Nephron progenitor cell (in vitro differentiated cells): ENCODE data around the gene ZFP36L1.

ENCODE experiments used
- DNase-seq: peaks from one replicate; pipeline ENCODE4 v3.0.0; 2021
- H3K27ac Mint-ChIP-seq: 2 replicates; pipeline ENCODE4 v1.8.0; 2021; ENCODE audit warnings: mild to moderate bottlenecking, moderate library complexity, mixed read lengths
- H3K27me3 Mint-ChIP-seq: 2 replicates; pipeline ENCODE4 v1.8.0; 2021; ENCODE audit warnings: mild to moderate bottlenecking, low read depth, mixed read lengths; ENCODE audit not compliant: poor library complexity
- H3K36me3 Mint-ChIP-seq: 2 replicates; pipeline ENCODE4 v1.8.0; 2021; ENCODE audit warnings: low read depth, mixed read lengths
- H3K4me1 Mint-ChIP-seq: 2 replicates; pipeline ENCODE4 v1.8.0; 2021; ENCODE audit warnings: mixed read lengths
- H3K4me3 Mint-ChIP-seq: 2 replicates; pipeline ENCODE4 v1.8.0; 2021; ENCODE audit warnings: mild to moderate bottlenecking, moderate library complexity, mixed read lengths
- H3K9me3 Mint-ChIP-seq: 2 replicates; pipeline ENCODE4 v1.8.0; 2021; ENCODE audit warnings: mild to moderate bottlenecking, moderate library complexity, mixed read lengths
- TF ChIP-seq, protein P1 (sequence below): fragments of 200-600 bp; sonication (generic); IDR thresholded peaks from 2 replicates; pipeline ENCODE4 v1.5.0; 2021; ENCODE audit warnings: antibody characterized with exemption

ZFP36L1 gene

GRCh38 chr14:68794130-68794850 is 1.4 kb upstream of the ZFP36L1 start:
- Mint-ChIP-seq H3K36me3 (peaks cover 38% of the 10 kb centered on the region), H3K27me3 (peaks cover 6% of the 10 kb centered on the region), H3K4me3 (peak overlapping the region; percentile 98), H3K9me3 (peaks cover 5% of the 10 kb centered on the region), H3K27ac (peak overlapping the region; percentile 100), H3K4me1 (peaks cover 51% of the 10 kb centered on the region)
- DNase-seq, result peak; percentile 54
- TF ChIP-seq, protein P1, sequence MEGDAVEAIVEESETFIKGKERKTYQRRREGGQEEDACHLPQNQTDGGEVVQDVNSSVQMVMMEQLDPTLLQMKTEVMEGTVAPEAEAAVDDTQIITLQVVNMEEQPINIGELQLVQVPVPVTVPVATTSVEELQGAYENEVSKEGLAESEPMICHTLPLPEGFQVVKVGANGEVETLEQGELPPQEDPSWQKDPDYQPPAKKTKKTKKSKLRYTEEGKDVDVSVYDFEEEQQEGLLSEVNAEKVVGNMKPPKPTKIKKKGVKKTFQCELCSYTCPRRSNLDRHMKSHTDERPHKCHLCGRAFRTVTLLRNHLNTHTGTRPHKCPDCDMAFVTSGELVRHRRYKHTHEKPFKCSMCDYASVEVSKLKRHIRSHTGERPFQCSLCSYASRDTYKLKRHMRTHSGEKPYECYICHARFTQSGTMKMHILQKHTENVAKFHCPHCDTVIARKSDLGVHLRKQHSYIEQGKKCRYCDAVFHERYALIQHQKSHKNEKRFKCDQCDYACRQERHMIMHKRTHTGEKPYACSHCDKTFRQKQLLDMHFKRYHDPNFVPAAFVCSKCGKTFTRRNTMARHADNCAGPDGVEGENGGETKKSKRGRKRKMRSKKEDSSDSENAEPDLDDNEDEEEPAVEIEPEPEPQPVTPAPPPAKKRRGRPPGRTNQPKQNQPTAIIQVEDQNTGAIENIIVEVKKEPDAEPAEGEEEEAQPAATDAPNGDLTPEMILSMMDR, result no peak

GRCh38 chr14:68793734-68794129 is 865 bp upstream of the ZFP36L1 start:
- peaks cover 1% of the 10 kb centered on the region for H3K9me3 Mint-ChIP-seq
- peaks cover 39% of the 10 kb centered on the region for H3K36me3 Mint-ChIP-seq
- H3K27ac Mint-ChIP-seq, result peak overlapping the region; percentile 100
- DNase-seq, result no peak
- peak overlapping the region; percentile 98 for H3K4me3 Mint-ChIP-seq
- TF ChIP-seq, protein P1, result no peak
- peaks cover 6% of the 10 kb centered on the region for H3K27me3 Mint-ChIP-seq
- H3K4me1 Mint-ChIP-seq, result peaks cover 57% of the 10 kb centered on the region

GRCh38 chr14:68792678-68792978 is 239 bp downstream of the ZFP36L1 start:
- no peak for DNase-seq
- Mint-ChIP-seq H3K9me3 (no peaks in the 10 kb centered on the region), H3K4me1 (peaks cover 63% of the 10 kb centered on the region), H3K4me3 (peak overlapping the region; percentile 98), H3K36me3 (peaks cover 49% of the 10 kb centered on the region), H3K27me3 (peaks cover 6% of the 10 kb centered on the region), H3K27ac (peak overlapping the region; percentile 100)
- TF ChIP-seq, protein P1, result no peak

- Mint-ChIP-seq H3K27me3 (peaks cover 6% of the 10 kb centered on the region), H3K4me1 (peaks cover 63% of the 10 kb centered on the region), H3K4me3 (peak overlapping the region; percentile 98), H3K36me3 (peaks cover 54% of the 10 kb centered on the region), H3K27ac (peak overlapping the region; percentile 100), H3K9me3 (no peaks in the 10 kb centered on the region)
- no peak for DNase-seq
- TF ChIP-seq, protein P1, result no peak
Observed at GRCh38 chr14:68791902-68792677, 777 bp downstream of the ZFP36L1 start.

GRCh38 chr14:68791078-68791901 is 1.6 kb downstream of the ZFP36L1 start:
- Mint-ChIP-seq H3K36me3 (peaks cover 57% of the 10 kb centered on the region), H3K27me3 (peaks cover 6% of the 10 kb centered on the region), H3K9me3 (no peaks in the 10 kb centered on the region), H3K4me3 (peak overlapping the region; percentile 98), H3K4me1 (peaks cover 63% of the 10 kb centered on the region), H3K27ac (peak overlapping the region; percentile 100)
- DNase-seq, result no peak
- TF ChIP-seq, protein P1, result no peak
